Esophagus squamous epithelium (tissue), 5 donors: ENCODE results near the gene COL15A1. TPM values are rescaled to one million over a fixed set of nuclear protein-coding genes. Genes with fewer than 3 reads are reported as not detected.

Source experiments
- DNase-seq: peaks from one replicate; lab custom pipeline; 2025; lab: John Stamatoyannopoulos, UW
- H3K27ac ChIP-seq, 4 donors: fragments of 200-600 bp; sonication (generic); one replicate each; pipeline ENCODE4 v1.5.1; 2016 to 2019; ENCODE audit warnings: mild to moderate bottlenecking in 1 of 4
- H3K27me3 ChIP-seq, 4 donors: fragments of 200-600 bp; sonication (generic); 1 replicate in 3 of 4; 2 replicates in 1 of 4; pipeline versions ENCODE4 v1.5.1 to v1.6.0; 2017 to 2021; ENCODE audit warnings: antibody characterized with exemption in 1 of 4
- H3K36me3 ChIP-seq, 3 donors: fragments of 200-600 bp; sonication (generic); one replicate each; pipeline ENCODE4 v1.5.1; 2016 to 2019
- H3K4me1 ChIP-seq, 3 donors: fragments of 200-600 bp; sonication (generic); one replicate each; pipeline ENCODE4 v1.5.1; 2017 to 2019
- H3K4me3 ChIP-seq, 4 donors: fragments of 200-600 bp; sonication (generic); 1 replicate in 3 of 4; 2 replicates in 1 of 4; pipeline ENCODE4 v1.5.1; 2016 to 2019; ENCODE audit warnings: mild to moderate bottlenecking in 2 of 4, moderate library complexity in 1 of 4
- H3K9me3 ChIP-seq, 3 donors: fragments of 200-600 bp; sonication (generic); one replicate each; pipeline ENCODE4 v1.5.1; 2016 to 2019
- POLR2A ChIP-seq, 4 donors: fragments of 450-650 bp; IDR thresholded peaks; one replicate each; pipeline ENCODE4 v1.6.1; 2017; ENCODE audit warnings: antibody characterized with exemption in 4 of 4, mild to moderate bottlenecking in 4 of 4, moderate library complexity in 3 of 4
- WGBS, 2 donors: methylation state at CpG; one replicate each; pipeline ENCODE4 v1.1.5; 2018; 5-methylcytosine and 5-hydroxymethylcytosine counted together
- intact Hi-C: fragments of 100-400 bp; cut with DNase I; formaldehyde crosslinking; loops from one replicate; pipeline ENCODE4 v1.15.0; 2022
- total RNA-seq, 4 donors: library from RNA; depleted of rRNA; stranded (reverse); fragments of >200 nt; gene quantifications; one replicate each; pipeline ENCODE4 v1.1.0, GENCODE V29; 2016
- TF ChIP-seq, protein P1 (sequence below), 6 experiments: fragments of 450-650 bp in 4 of 6; fragments of 200-600 bp in 2 of 6; sonication (generic) in 2 of 6; IDR thresholded peaks; one replicate each; pipeline ENCODE4 v1.5.1; 2016 to 2019; ENCODE audit warnings: antibody characterized with exemption in 6 of 6, mild to moderate bottlenecking in 4 of 6, moderate library complexity in 4 of 6
- donor health status: DM: yes; HTN: yes; CAD: no.

COL15A1 gene
- total RNA-seq, 4 donors from 2014 or later = 3.4 to 33.2 (median 9.7) TPM

- Histone ChIP-seq H3K4me1 (peaks cover 0 to 75% (median 39%) of the 10 kb centered on the region in 3 donors), H3K27me3 (peaks cover 0 to 7% (median 0%) of the 10 kb centered on the region in 4 donors), H3K9me3 (peaks cover 0 to 4% (median 0%) of the 10 kb centered on the region in 3 donors), H3K4me3 (no peak overlapping the region), H3K27ac (peak overlapping the region; percentile 39 to 89 (median 82)), H3K36me3 (no peaks in the 10 kb centered on the region)
- intact Hi-C loops = no loop called here
- TF ChIP-seq, protein P1, sequence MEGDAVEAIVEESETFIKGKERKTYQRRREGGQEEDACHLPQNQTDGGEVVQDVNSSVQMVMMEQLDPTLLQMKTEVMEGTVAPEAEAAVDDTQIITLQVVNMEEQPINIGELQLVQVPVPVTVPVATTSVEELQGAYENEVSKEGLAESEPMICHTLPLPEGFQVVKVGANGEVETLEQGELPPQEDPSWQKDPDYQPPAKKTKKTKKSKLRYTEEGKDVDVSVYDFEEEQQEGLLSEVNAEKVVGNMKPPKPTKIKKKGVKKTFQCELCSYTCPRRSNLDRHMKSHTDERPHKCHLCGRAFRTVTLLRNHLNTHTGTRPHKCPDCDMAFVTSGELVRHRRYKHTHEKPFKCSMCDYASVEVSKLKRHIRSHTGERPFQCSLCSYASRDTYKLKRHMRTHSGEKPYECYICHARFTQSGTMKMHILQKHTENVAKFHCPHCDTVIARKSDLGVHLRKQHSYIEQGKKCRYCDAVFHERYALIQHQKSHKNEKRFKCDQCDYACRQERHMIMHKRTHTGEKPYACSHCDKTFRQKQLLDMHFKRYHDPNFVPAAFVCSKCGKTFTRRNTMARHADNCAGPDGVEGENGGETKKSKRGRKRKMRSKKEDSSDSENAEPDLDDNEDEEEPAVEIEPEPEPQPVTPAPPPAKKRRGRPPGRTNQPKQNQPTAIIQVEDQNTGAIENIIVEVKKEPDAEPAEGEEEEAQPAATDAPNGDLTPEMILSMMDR (IDR thresholded peaks at IDR 0.05) = no peak
- no peak for TF ChIP-seq POLR2A (IDR thresholded peaks at IDR 0.05)
- WGBS, 2 donors = 72 to 78% methylated on average over 12 to 14 of the region's 16 CpGs
- DNase-seq = no peak
These were observed 17.9 kb downstream of the COL15A1 start for GRCh38 chr9:98961513-98962180.

DNA sequence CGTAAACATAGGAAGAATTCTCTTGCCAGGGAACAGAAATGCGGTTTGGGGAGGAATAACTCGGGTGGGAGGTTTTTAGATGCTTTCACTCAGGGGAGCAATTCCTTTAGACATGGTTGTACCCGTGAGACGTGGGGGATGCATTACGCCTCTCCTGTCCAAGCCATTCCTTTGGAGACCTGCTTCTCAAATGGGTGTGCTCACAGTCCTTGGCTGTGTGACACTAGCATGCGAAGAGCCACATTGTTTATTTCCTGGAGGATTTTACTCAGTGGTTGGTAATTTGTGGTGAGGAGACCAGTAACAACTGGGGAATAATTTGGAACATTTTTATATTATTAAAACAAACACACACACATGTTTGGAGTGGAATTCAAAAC is 18.5 kb downstream of the COL15A1 start:
- WGBS, 2 donors = 62 to 76% methylated on average over 7 of the region's 7 CpGs
- DNase-seq = no peak
- H3K36me3 ChIP-seq = no peaks in the 10 kb centered on the region
- peaks cover 0 to 2% (median 0%) of the 10 kb centered on the region in 3 donors for H3K9me3 ChIP-seq
- TF ChIP-seq, protein P1 (IDR thresholded peaks at IDR 0.05) = no peak
- TF ChIP-seq POLR2A (IDR thresholded peaks at IDR 0.05) = no peak
- intact Hi-C loops = no loop called here
- peak overlapping the region; percentile 39 to 89 (median 82) for H3K27ac ChIP-seq
- H3K27me3 ChIP-seq = peaks cover 0 to 7% (median 0%) of the 10 kb centered on the region in 4 donors
- peaks cover 0 to 75% (median 39%) of the 10 kb centered on the region in 3 donors for H3K4me1 ChIP-seq
- no peak overlapping the region for H3K4me3 ChIP-seq

- intact Hi-C loops = no loop called here
- H3K27ac ChIP-seq = peak overlapping the region in 3 of 4 donors; percentile 82 to 89 (median 83)
- TF ChIP-seq POLR2A (IDR thresholded peaks at IDR 0.05) = no peak
- TF ChIP-seq, protein P1 (IDR thresholded peaks at IDR 0.05) = no peak
- H3K4me3 ChIP-seq = no peak overlapping the region
- peaks cover 0 to 76% (median 38%) of the 10 kb centered on the region in 3 donors for H3K4me1 ChIP-seq
- peaks cover 0 to 7% (median 0%) of the 10 kb centered on the region in 4 donors for H3K27me3 ChIP-seq
- DNase-seq = no peak
- H3K36me3 ChIP-seq = no peaks in the 10 kb centered on the region
- 54 to 60% methylated on average over 5 of the region's 5 CpGs for WGBS, 2 donors
- H3K9me3 ChIP-seq = no peaks in the 10 kb centered on the region
These were observed 19.2 kb downstream of the COL15A1 start for GRCh38 chr9:98962861-98963260.

DNA sequence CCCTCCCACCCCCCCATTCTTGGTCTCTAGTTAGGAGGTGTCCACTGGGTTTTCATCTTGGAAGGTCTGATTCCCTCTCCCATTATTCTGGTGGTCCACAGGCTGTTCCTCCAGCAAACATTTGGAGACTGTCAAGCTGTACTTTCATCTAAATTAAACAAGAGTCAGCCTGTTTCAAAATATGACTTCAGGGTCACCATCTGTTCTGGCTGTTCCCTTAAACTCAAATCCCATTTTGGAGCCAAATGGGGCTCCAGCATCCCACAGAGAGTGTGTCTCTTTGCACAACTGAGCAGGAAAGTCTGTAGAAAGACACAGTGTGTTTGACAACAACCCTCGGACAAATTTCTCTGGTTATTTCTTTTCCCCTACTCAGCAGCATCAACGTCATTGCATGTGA is 20.5 kb downstream of the COL15A1 start:
- Histone ChIP-seq H3K4me3 (no peak overlapping the region), H3K9me3 (no peaks in the 10 kb centered on the region), H3K27ac (peak overlapping the region; percentile 48 to 89 (median 82)), H3K36me3 (no peaks in the 10 kb centered on the region), H3K27me3 (peaks cover 0 to 7% (median 0%) of the 10 kb centered on the region in 4 donors), H3K4me1 (peaks cover 0 to 78% (median 35%) of the 10 kb centered on the region in 3 donors)
- intact Hi-C loops = no loop called here
- no peak for TF ChIP-seq POLR2A (IDR thresholded peaks at IDR 0.05)
- TF ChIP-seq, protein P1 (IDR thresholded peaks at IDR 0.05) = no peak
- DNase-seq = no peak
- WGBS, 2 donors = 51 to 60% methylated on average over 2 of the region's 2 CpGs

GRCh38 chr9:98964911-98965336 is 21.2 kb downstream of the COL15A1 start:
- Histone ChIP-seq H3K9me3 (no peaks in the 10 kb centered on the region), H3K27me3 (peaks cover 0 to 7% (median 0%) of the 10 kb centered on the region in 4 donors), H3K4me1 (peaks cover 0 to 71% (median 31%) of the 10 kb centered on the region in 3 donors), H3K4me3 (no peak overlapping the region), H3K27ac (peak overlapping the region; percentile 48 to 89 (median 82)), H3K36me3 (no peaks in the 10 kb centered on the region)
- DNase-seq = no peak
- TF ChIP-seq, protein P1 (IDR thresholded peaks at IDR 0.05) = no peak
- WGBS, 2 donors = 77 to 79% methylated on average over 3 to 7 of the region's 7 CpGs
- intact Hi-C loops = no loop called here
